Effector memory CD8-positive, alpha-beta T cell (primary cell): ENCODE data around the gene TUT1.

Experiments
- ATAC-seq: fragments of 150-1000 bp; cut with Tn5 transposase; replicated peaks from 2 replicates; pipeline ENCODE4 v1.10.0; 2021; ENCODE audit warnings: mild to moderate bottlenecking, moderate library complexity
- DNase-seq, 3 experiments: peaks; one replicate each; pipeline ENCODE4 v3.0.0; 2021
- H3K27ac Mint-ChIP-seq, 2 donors: one replicate each; pipeline ENCODE4 v1.8.0; 2022; ENCODE audit warnings: mild to moderate bottlenecking in 2 of 2, mixed read lengths in 2 of 2, moderate library complexity in 2 of 2
- H3K27me3 Mint-ChIP-seq, 2 donors: one replicate each; pipeline ENCODE4 v1.8.0; 2022; ENCODE audit warnings: mixed read lengths in 2 of 2
- H3K36me3 Mint-ChIP-seq: one replicate; pipeline ENCODE4 v1.8.0; 2022; ENCODE audit warnings: mild to moderate bottlenecking, moderate library complexity, mixed read lengths; ENCODE audit not compliant: insufficient read depth
- H3K4me1 Mint-ChIP-seq, 2 donors: one replicate each; pipeline ENCODE4 v1.8.0; 2022; ENCODE audit warnings: low read depth in 2 of 2, mixed read lengths in 2 of 2
- H3K4me3 Mint-ChIP-seq, 2 donors: one replicate each; pipeline ENCODE4 v1.8.0; 2022; ENCODE audit warnings: mild to moderate bottlenecking in 2 of 2, mixed read lengths in 2 of 2, moderate library complexity in 2 of 2
- H3K9me3 Mint-ChIP-seq, 2 donors: one replicate each; pipeline ENCODE4 v1.8.0; 2022; ENCODE audit warnings: mixed read lengths in 2 of 2

TUT1 gene

GRCh38 chr11:62532096-62532495 lies 59.2 kb downstream of the TUT1 start:
- DNase-seq = no peak
- Mint-ChIP-seq H3K4me1 (peaks cover 56 to 64% of the 10 kb centered on the region in 2 donors), H3K36me3 (peaks cover 100% of the 10 kb centered on the region), H3K27ac (peak overlapping the region; percentile 86 to 99), H3K4me3 (peak overlapping the region; percentile 18 to 36), H3K27me3 (no peaks in the 10 kb centered on the region), H3K9me3 (no peaks in the 10 kb centered on the region)
- no peak for ATAC-seq
